Fibroblast of pulmonary artery (primary cell): Measurements from ENCODE around the gene HOXD9.

Experiments used
- DNase-seq: peaks from one replicate; pipeline ENCODE4 v3.0.0-alpha.2; 2010; ENCODE audit warnings: low read depth
- H3K4me3 ChIP-seq: replicated peaks from 2 replicates; pipeline ENCODE4 v1.5.1; 2011; ENCODE audit warnings: low read depth, mild to moderate bottlenecking, control low read depth, low read length, moderate library complexity
- CTCF ChIP-seq: IDR thresholded peaks from 2 replicates; pipeline ENCODE4 v1.5.1; 2011; ENCODE audit warnings: mild to moderate bottlenecking, control low read depth, low read length, inconsistent platforms; ENCODE audit errors: missing control alignments

The HOXD9 gene

DNA sequence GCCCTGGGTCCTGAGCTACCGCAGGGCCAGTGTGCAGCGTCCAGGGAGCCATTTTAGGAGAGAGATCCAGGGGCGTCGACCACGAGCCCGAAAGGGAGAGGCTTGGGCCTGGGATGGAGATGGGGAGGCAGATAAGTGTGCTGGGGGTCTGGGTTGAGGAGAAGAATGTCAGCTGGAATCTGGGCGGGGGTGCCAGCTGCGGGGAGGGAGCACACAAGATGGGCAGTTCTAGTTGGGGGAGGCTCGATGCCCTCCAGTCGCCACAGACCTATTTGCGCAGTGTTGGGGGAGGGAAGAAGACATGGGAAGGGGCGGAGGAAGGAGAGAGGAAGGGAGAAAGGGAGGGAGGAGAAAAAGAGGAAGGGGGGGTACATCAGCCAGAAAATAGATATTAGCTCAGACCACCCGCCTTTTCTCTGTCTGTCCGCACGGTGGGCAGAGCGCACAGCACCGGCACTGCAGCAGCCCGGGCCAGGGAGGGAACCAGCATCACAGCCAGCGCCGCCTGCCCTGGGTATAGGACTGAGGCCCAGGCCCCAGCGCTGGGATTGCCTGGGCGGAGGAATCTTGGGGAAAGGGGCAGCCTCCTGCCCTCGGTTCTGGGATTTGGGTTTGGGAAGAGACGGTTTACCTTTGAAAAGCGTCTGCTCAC, 17.3 kb upstream of the HOXD9 start:
- no peak for DNase-seq
- no peak overlapping the region for H3K4me3 ChIP-seq
- TF ChIP-seq CTCF = no peak

DNA sequence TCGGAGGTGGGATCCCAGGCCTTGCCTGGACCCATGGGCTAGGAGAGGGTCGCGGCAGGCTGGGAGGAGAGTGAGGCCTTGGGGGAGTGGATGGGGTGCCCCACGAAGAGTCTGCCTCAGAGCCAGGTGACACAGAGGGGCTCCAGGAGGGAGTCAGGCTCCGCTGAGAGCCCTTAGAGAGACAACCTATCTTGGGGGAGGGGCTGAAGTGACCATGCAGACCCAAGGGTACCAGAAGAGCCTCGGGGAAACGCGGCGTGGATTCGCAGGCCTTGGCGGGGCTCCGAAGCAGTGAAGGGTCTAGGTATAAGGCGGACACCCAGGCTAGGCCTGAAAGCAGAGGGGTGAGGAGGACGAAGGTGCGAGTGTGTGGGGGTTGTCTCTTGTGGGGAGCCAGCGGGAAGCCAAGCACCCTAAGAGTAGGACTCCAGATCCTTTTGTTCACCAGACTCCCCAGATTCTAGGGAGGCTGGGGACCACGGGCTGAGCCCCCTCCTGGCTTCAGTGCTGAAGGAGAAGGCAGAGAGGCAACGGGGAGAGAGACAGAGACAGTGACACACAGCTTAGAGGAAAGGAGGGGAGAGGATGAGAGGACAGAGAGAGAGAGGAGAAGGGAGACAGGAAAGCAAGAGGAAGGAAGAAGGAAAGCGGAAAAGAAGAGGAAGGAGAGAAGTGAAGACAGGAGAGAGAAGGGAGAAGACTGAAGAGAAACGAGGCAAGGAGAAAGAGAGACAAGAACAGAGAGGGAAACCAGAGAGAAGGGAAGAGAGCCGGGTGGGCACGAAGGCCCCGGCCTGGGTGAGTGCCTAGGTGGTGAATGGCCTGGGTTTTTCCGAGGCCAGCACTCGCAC, 16.6 kb upstream of the HOXD9 start:
- no peak overlapping the region for H3K4me3 ChIP-seq
- no peak for DNase-seq
- no peak for TF ChIP-seq CTCF

DNA sequence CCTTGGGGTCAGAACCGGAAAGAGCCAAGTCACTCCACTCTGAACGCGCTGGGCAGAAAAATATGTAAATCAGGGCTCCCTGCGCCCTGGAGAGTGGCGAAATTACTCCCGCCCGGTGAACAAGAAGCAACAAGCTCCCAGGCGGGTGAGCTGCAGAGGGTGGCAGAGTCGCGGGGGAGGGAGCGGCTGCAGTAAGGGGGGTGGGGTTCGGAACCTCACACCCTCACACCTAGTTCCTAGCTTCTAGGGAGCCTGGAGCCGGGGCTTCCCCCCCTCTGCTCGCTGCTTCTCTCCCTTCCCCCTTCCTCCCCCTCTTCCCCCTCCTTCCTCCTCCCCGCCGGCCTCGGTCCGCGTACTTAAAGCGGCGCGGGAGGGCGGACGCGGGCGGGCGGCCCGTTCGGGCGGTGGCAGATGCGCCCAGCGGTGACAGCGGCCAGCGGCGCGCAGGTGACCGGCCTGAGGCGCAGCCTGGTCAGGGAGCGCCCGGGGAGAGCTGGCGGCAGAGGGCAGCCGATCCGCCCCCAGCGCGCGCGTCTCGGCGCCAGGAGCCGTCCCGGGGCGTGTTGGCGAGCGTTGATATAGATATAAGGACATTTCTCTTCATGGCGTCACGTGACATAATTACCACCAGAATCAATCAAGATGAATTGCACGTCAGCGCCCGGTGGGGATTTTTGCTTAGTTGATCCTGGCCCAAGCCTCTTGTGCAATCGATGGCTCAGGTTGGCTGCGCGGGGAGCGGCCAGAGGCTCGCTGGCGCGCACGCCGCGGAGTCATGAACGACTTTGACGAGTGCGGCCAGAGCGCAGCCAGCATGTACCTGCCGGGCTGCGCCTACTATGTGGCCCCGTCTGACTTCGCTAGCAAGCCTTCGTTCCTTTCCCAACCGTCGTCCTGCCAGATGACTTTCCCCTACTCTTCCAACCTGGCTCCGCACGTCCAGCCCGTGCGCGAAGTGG, 15.7 kb upstream of the HOXD9 start, which contains the start of gene HOXD11:
HOXD11 (plus strand) TSS at position 700 of the 959 bp plus-strand sequence; CDS start at position 776, 76 bp downstream.
- TF ChIP-seq CTCF = no peak
- peak; percentile 23 for DNase-seq
- H3K4me3 ChIP-seq = no peak within 1 kb of the TSS

- no peak for DNase-seq
- TF ChIP-seq CTCF = no peak
- no peak overlapping the region for H3K4me3 ChIP-seq
These were observed 14.8 kb upstream of the HOXD9 start for GRCh38 chr2:176107731-176108181.

- DNase-seq = no peak
- TF ChIP-seq CTCF = no peak
- no peak overlapping the region for H3K4me3 ChIP-seq
These were observed 13.2 kb upstream of the HOXD9 start for GRCh38 chr2:176109192-176109901.

GRCh38 chr2:176109946-176110345, 12.6 kb upstream of the HOXD9 start:
- H3K4me3 ChIP-seq = no peak overlapping the region
- no peak for DNase-seq
- no peak for TF ChIP-seq CTCF
